Neuron (in vitro differentiated cells): Measurements from ENCODE around the gene AGPAT4.

Source experiments
- H2AFZ ChIP-seq: one replicate; pipeline ENCODE4 v1.6.1; 2013; ENCODE audit warnings: low read depth, mild to moderate bottlenecking, inconsistent platforms, low read length, moderate library complexity
- H3K27me3 ChIP-seq: one replicate; pipeline ENCODE4 v1.6.1; 2013; ENCODE audit warnings: low read length; ENCODE audit not compliant: insufficient read depth
- H3K36me3 ChIP-seq: one replicate; pipeline ENCODE4 v1.6.1; 2013; ENCODE audit warnings: low read length; ENCODE audit not compliant: insufficient read depth
- H3K4me1 ChIP-seq: one replicate; pipeline ENCODE4 v1.6.1; 2013; ENCODE audit warnings: low read length; ENCODE audit not compliant: insufficient read depth
- H3K4me3 ChIP-seq: 2 replicates; pipeline ENCODE4 v1.5.1; 2013; ENCODE audit warnings: mild to moderate bottlenecking, low read length, moderate library complexity
- H3K9me3 ChIP-seq: one replicate; pipeline ENCODE4 v1.6.1; 2013; ENCODE audit warnings: low read length

AGPAT4 gene

DNA sequence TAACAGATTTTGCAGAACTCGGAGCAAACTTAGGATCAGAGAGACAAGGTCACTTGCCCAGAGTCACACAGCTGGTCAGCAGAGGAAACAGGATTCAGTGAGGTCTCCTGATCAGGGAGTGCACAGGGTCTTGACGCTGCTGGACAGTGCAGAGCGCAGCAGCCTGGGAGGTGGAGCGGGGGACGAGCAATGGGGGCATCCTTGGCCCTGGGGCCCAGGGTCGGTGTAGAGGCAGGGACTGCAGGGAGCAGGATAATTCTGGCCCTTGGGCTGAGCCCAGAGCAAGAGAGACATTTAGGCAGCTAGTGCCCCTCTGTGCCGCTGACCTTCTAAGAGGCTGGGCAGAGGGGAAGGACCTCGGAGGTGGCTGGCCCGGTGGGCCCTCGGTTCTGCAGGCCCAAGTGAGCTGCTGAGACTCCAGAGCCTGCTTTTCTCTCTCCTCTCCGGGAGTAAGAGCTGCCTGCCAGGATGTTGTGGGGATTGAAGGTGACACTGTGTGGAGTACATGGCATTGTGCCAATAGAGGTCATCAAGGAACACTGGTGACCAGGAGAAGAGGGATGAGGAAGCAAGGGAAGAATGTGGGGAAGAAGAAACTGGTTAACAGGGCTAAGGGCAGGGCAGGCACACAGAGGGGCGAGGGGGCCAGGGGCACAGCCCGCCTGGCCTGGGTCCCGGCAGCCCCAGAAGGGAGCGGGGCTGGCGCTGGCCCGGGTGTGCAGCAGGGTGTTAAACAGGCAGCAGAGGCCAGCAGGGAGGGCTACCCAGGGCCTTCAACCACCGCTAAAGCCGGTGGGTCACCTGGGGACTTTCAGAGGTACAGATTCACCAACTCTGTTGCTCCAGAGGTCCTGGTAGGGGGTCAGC lies 122.0 kb downstream of the AGPAT4 start:
- peaks cover 1% of the 10 kb centered on the region for H3K9me3 ChIP-seq
- no peak overlapping the region for H2AFZ ChIP-seq
- no peak overlapping the region for H3K4me3 ChIP-seq
- no peaks in the 10 kb centered on the region for H3K4me1 ChIP-seq
- peaks cover 76% of the 10 kb centered on the region for H3K36me3 ChIP-seq
- no peaks in the 10 kb centered on the region for H3K27me3 ChIP-seq

DNA sequence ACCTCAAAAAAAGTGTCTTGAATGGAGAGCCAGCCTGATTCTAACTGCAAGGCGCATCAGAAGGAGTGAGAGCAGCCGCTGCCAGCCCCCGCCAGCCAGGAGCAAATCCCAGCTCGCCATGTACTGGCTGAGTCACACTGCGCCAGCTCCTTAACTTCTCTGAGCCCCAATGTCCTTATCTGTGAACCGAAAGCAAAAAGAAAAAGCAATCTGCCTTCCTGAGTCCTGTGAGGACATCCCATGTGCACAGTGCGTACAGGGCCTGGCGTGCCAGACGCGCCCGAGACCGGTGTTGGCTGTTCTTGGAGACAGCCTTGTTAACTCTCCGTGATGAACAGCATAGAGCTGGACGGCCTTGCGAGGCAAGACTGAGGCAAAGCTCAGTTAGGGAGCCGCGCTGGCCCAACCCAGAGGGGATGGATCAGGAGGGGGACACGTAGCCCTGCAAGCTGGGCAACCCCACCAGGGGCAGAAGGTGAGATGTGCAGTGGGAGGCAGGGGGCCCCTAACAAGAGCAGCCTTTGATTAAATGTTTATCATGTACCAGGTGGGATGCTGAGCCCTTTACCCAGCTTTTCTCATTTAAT lies 122.7 kb downstream of the AGPAT4 start:
- Histone ChIP-seq H3K4me3 (no peak overlapping the region), H3K36me3 (peaks cover 83% of the 10 kb centered on the region), H3K27me3 (no peaks in the 10 kb centered on the region), H3K9me3 (peaks cover 1% of the 10 kb centered on the region), H2AFZ (no peak overlapping the region), H3K4me1 (no peaks in the 10 kb centered on the region)

- H3K4me3 ChIP-seq: no peak overlapping the region
- no peaks in the 10 kb centered on the region for H3K4me1 ChIP-seq
- peaks cover 85% of the 10 kb centered on the region for H3K36me3 ChIP-seq
- H2AFZ ChIP-seq: no peak overlapping the region
- no peaks in the 10 kb centered on the region for H3K27me3 ChIP-seq
- H3K9me3 ChIP-seq: peaks cover 1% of the 10 kb centered on the region
These were observed 123.3 kb downstream of the AGPAT4 start for GRCh38 chr6:161150566-161150965.

DNA sequence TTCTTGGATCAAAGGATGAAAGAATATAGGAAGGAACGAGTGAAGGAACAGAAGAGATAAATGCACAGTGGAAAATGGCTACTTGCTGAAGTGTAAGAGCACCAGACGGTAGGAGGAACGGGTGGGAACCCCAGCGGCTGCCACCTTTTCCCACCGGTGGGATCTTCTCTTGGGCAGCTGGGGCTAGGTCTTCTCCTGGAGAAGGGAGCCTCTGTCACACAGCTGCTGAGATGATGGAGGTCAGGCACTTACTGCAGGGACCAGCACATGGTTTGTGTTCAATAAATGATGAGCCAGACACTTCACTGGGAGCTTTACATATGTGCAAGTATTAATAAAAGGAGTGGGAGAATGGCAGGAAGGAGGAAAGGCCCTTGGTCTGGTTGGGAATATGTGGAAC lies 123.7 kb downstream of the AGPAT4 start:
- Histone ChIP-seq H3K4me1 (no peaks in the 10 kb centered on the region), H3K4me3 (no peak overlapping the region), H3K9me3 (peaks cover 1% of the 10 kb centered on the region), H2AFZ (no peak overlapping the region), H3K36me3 (peaks cover 85% of the 10 kb centered on the region), H3K27me3 (no peaks in the 10 kb centered on the region)

DNA sequence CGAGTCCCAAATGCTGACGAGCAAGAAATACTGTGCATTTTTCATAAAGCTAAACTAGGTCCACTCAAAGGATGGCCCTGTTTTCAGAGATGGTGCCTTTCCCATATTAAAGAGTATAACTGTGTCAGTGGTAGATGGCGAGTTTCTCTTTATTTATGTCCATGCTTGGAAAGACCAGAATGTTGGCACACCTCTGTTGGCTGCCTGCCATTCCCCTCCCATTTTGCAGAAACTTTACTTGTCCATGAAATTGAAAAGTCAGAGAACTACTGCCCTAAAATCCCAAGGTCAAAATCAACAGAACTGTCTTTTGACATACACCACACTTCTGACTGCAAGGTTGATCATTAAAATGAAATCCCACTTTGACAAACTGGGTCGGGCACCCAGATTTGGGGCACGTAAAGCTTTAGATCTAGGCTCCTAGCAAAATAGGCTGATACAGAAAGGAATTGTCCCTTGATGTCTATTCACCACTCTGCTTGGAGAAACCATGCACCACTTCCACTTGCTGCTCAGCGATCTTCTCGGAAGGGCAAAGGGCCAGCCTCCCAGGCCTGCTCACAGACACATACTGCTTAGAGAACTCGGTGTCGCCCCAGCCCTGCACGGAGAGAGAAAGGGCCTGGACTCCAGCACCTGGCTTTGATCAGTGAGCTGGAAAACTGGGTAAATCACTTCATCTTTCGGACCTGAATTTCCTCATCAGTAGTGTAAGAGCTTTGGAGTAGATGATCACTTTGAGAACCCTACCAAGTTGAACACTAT lies 130.0 kb downstream of the AGPAT4 start:
- Histone ChIP-seq H3K9me3 (peaks cover 1% of the 10 kb centered on the region), H3K36me3 (peaks cover 72% of the 10 kb centered on the region), H3K4me3 (no peak overlapping the region), H3K27me3 (no peaks in the 10 kb centered on the region), H3K4me1 (no peaks in the 10 kb centered on the region), H2AFZ (no peak overlapping the region)

- peaks cover 71% of the 10 kb centered on the region for H3K36me3 ChIP-seq
- H2AFZ ChIP-seq: no peak overlapping the region
These were observed 130.9 kb downstream of the AGPAT4 start for GRCh38 chr6:161142957-161143296.

GRCh38 chr6:161141173-161141572 lies 132.7 kb downstream of the AGPAT4 start:
- H3K4me1 ChIP-seq: peaks cover 2% of the 10 kb centered on the region
- no peaks in the 10 kb centered on the region for H3K9me3 ChIP-seq
- no peaks in the 10 kb centered on the region for H3K27me3 ChIP-seq
- no peak overlapping the region for H3K4me3 ChIP-seq
- H3K36me3 ChIP-seq: peaks cover 70% of the 10 kb centered on the region
- H2AFZ ChIP-seq: no peak overlapping the region

More at GRCh38 chr6:161142957-161143296, 130.9 kb downstream of the AGPAT4 start:
- Histone ChIP-seq H3K4me1 (no peaks in the 10 kb centered on the region), H3K9me3 (peaks cover under 1% of the 10 kb centered on the region), H3K27me3 (no peaks in the 10 kb centered on the region), H3K4me3 (no peak overlapping the region)

GRCh38 chr6:161140554-161140875 lies 133.3 kb downstream of the AGPAT4 start:
- peaks cover 66% of the 10 kb centered on the region for H3K36me3 ChIP-seq
- no peaks in the 10 kb centered on the region for H3K9me3 ChIP-seq
- no peak overlapping the region for H3K4me3 ChIP-seq
- peaks cover 3% of the 10 kb centered on the region for H3K4me1 ChIP-seq
- no peaks in the 10 kb centered on the region for H3K27me3 ChIP-seq
- no peak overlapping the region for H2AFZ ChIP-seq

- peaks cover 66% of the 10 kb centered on the region for H3K36me3 ChIP-seq
- H3K27me3 ChIP-seq: no peaks in the 10 kb centered on the region
- no peaks in the 10 kb centered on the region for H3K9me3 ChIP-seq
- no peak overlapping the region for H3K4me3 ChIP-seq
- no peak overlapping the region for H2AFZ ChIP-seq
- peaks cover 3% of the 10 kb centered on the region for H3K4me1 ChIP-seq
These were observed 133.9 kb downstream of the AGPAT4 start for GRCh38 chr6:161139766-161140553.

- H3K4me3 ChIP-seq: no peak overlapping the region
- H3K36me3 ChIP-seq: peaks cover 70% of the 10 kb centered on the region
- peaks cover 3% of the 10 kb centered on the region for H3K4me1 ChIP-seq
- no peaks in the 10 kb centered on the region for H3K9me3 ChIP-seq
- H3K27me3 ChIP-seq: no peaks in the 10 kb centered on the region
- no peak overlapping the region for H2AFZ ChIP-seq
These were observed 134.5 kb downstream of the AGPAT4 start for GRCh38 chr6:161139304-161139765.

GRCh38 chr6:161138543-161139303 lies 135.1 kb downstream of the AGPAT4 start:
- peaks cover 70% of the 10 kb centered on the region for H3K36me3 ChIP-seq

GRCh38 chr6:161137839-161138542 lies 135.9 kb downstream of the AGPAT4 start:
- Histone ChIP-seq H3K36me3 (peaks cover 68% of the 10 kb centered on the region), H3K4me3 (no peak overlapping the region), H3K4me1 (peaks cover 3% of the 10 kb centered on the region), H3K9me3 (no peaks in the 10 kb centered on the region), H3K27me3 (no peaks in the 10 kb centered on the region), H2AFZ (no peak overlapping the region)

More at GRCh38 chr6:161138543-161139303, 135.1 kb downstream of the AGPAT4 start:
- Histone ChIP-seq H3K9me3 (no peaks in the 10 kb centered on the region), H3K4me3 (no peak overlapping the region), H2AFZ (no peak overlapping the region), H3K27me3 (no peaks in the 10 kb centered on the region), H3K4me1 (peaks cover 3% of the 10 kb centered on the region)
